ENCODE data around the gene NEK7. TPM values are rescaled to one million over a fixed set of nuclear protein-coding genes. Genes with fewer than 3 reads are reported as not detected.

The NEK7 gene
- total and polyA plus RNA-seq, 2 of the 8 experiments (the other 6 are each of a cell fraction or from before 2014, with no cell fraction given): 5.1 to 10.0 TPM

DNA sequence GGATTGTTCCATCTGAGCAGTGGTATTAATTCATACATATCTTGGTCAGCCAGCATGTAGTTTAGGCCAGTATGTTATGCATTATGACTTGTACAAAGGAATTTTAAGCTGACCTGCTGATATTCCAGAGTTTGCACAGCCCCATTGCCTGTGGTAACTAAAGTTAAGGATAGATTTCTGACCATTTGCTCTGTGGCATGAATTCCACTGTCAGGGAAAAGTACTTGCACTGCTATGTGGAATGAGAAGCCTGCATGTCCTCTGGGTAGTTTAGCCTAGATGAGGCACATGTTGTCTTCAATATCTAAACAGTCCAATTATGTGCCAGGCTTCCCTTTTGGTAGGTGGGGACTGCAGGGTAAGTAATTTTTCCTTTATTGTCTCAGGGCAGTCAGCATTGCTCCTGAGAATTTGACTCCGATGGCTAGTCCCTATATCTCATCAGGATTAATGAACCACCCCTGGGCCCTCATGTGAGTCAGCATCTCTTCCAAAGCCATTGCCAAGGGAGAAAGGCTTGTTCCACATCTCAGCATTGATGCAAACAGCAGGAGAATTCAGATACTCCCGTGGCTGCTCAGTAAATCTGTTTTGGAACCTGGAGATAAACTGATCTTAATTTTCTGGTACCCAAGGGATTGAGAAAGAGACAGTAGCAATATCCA, 30.2 kb downstream of the NEK7 start:
- no peak for FAIRE-seq

More for the DNA sequence above, 30.2 kb downstream of the NEK7 start:
- 94% methylated on average over 2 of the region's 2 CpGs; no CpG with 5 or more reads in 1 of the 2 experiments for WGBS, 2 experiments (ENCODE audit: extremely low coverage in 1 of 2, insufficient coverage in 1 of 2, insufficient read length in 1 of 2, insufficient replicate concordance in 2 of 2, low coverage in 1 of 2, low lambda C conversion rate in 2 of 2, missing lambda C conversion rate in 1 of 2)
- Histone ChIP-seq H3K79me1 (ENCODE audit: low read depth, low read length) (0 out of 2 replicates have a peak, but pooled peaks cover 2% of the 10 kb centered on the region), H3K4me3 (ENCODE audit: extremely low read depth in 1 of 4, insufficient read depth in 2 of 4, low read depth in 3 of 4, low read length in 4 of 4) (no peak overlapping the region), H3K4me2 (ENCODE audit: insufficient read depth in 1 of 2, low read depth in 2 of 2, low read length in 2 of 2) (no peak overlapping the region), H2AK5ac (ENCODE audit: low read depth, low read length) (no peak overlapping the region), H3K36me3 (ENCODE audit: control insufficient read depth in 2 of 4, insufficient read depth in 4 of 4, low read length in 3 of 4) (no peaks in the 10 kb centered on the region), H3K9ac (replicated peaks in 1 of 4; ENCODE audit: extremely low read depth in 1 of 4, low read depth in 3 of 4, low read length in 3 of 4) (no peak overlapping the region), H3K23me2 (ENCODE audit: low read depth, low read length) (no peaks in the 10 kb centered on the region), H2AFZ (ENCODE audit: low read length) (no peak overlapping the region), H3K14ac (ENCODE audit: insufficient read length) (no peak overlapping the region), H3K27ac (ENCODE audit: low read depth, low read length) (no peak overlapping the region), H2BK120ac (replicated peaks; ENCODE audit: low read depth, low read length) (no peak overlapping the region), H3K79me2 (ENCODE audit: control insufficient read depth in 1 of 2, insufficient read depth in 2 of 2, low read length in 2 of 2) (peaks cover 0 to 55% of the 10 kb centered on the region in 2 experiments; a peak in 3 of 4 replicates), H3K56ac (replicated peaks; ENCODE audit: insufficient read length, low read depth, low read length) (no peak overlapping the region), H3K4ac (replicated peaks; ENCODE audit: insufficient read length, low read depth, low read length) (no peak overlapping the region), H3K4me1 (replicated peaks in 1 of 4; ENCODE audit: control insufficient read depth in 3 of 4, insufficient read depth in 4 of 4, low read length in 3 of 4) (no peaks in the 10 kb centered on the region), H4K20me1 (replicated peaks in 1 of 2; ENCODE audit: control insufficient read depth in 1 of 2, insufficient read depth in 2 of 2, low read length in 2 of 2) (no peaks in the 10 kb centered on the region), H4K5ac (ENCODE audit: insufficient read length, low read depth, low read length) (no peak overlapping the region), H4K8ac (ENCODE audit: extremely low read depth, insufficient read depth, low read length) (no peak overlapping the region), H3K27me3 (replicated peaks in 1 of 4; ENCODE audit: control insufficient read depth in 3 of 4, extremely low read depth in 1 of 4, insufficient read depth in 3 of 4, low read length in 3 of 4) (no peaks in the 10 kb centered on the region), H3K9me3 (ENCODE audit: insufficient read depth in 2 of 2, low read depth in 1 of 2, low read length in 1 of 2) (no peaks in the 10 kb centered on the region), H3K18ac (ENCODE audit: extremely low read depth, low read length) (no peak overlapping the region), H2BK12ac (ENCODE audit: low read depth, low read length) (no peak overlapping the region), H3K23ac (ENCODE audit: insufficient read length) (no peak overlapping the region), H2BK15ac (ENCODE audit: low read length) (no peak overlapping the region), H4K91ac (replicated peaks; ENCODE audit: insufficient read length, low read length) (no peak overlapping the region), H2BK20ac (ENCODE audit: low read length) (no peak overlapping the region), H2BK5ac (ENCODE audit: low read depth, low read length) (no peak overlapping the region)
- ChIA-PET CTCF (ENCODE audit: partially characterized antibody) (interaction anchor here (1.2 to 1.3 kb wide), 2 partner anchors 12 to 18 kb away, joined by 3 read pairs; no protein-coding TSS in a partner anchor), POLR2A (ENCODE audit: partially characterized antibody) (no interaction called here)
- DNase-seq (ENCODE audit: low read depth in 1 of 2, low spot score in 2 of 2): no peak
- TF ChIP-seq SP1 (IDR thresholded peaks at IDR 0.05; ENCODE audit: low read depth, low read length): no peak
- no peak for TF ChIP-seq GTF2F1 (IDR thresholded peaks at IDR 0.05; ENCODE audit: borderline replicate concordance, low read depth, low read length)
- TF ChIP-seq TAF1 (IDR thresholded peaks at IDR 0.05; ENCODE audit: low read depth, low read length): no peak
- no peak for TF ChIP-seq NRF1 (IDR thresholded peaks at IDR 0.05; ENCODE audit: low read depth, low read length)
- TF ChIP-seq PHF8 (conservative IDR thresholded peaks at IDR 0.05; ENCODE audit: low read depth, low read length): no peak
- TF ChIP-seq, protein P1, sequence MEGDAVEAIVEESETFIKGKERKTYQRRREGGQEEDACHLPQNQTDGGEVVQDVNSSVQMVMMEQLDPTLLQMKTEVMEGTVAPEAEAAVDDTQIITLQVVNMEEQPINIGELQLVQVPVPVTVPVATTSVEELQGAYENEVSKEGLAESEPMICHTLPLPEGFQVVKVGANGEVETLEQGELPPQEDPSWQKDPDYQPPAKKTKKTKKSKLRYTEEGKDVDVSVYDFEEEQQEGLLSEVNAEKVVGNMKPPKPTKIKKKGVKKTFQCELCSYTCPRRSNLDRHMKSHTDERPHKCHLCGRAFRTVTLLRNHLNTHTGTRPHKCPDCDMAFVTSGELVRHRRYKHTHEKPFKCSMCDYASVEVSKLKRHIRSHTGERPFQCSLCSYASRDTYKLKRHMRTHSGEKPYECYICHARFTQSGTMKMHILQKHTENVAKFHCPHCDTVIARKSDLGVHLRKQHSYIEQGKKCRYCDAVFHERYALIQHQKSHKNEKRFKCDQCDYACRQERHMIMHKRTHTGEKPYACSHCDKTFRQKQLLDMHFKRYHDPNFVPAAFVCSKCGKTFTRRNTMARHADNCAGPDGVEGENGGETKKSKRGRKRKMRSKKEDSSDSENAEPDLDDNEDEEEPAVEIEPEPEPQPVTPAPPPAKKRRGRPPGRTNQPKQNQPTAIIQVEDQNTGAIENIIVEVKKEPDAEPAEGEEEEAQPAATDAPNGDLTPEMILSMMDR (IDR thresholded peaks at IDR 0.05; ENCODE audit: control extremely low read depth in 1 of 3, insufficient read depth in 1 of 3, low read depth in 1 of 3, low read length in 3 of 3): no peak
- TF ChIP-seq EGR1 (IDR thresholded peaks at IDR 0.05; ENCODE audit: borderline replicate concordance, low read depth, low read length): no peak

Data from H1 (cell line).